OCI-LY3 (cell line): ENCODE data around the gene RPL29.

Source experiments
- H2AFZ ChIP-seq: fragments of 200-600, 300-600 bp; shearing (Covaris generic); 2 replicates; pipeline ENCODE4 v1.6.0; 2014; ENCODE audit warnings: antibody characterized with exemption, low read depth, low read length
- H3K27ac ChIP-seq: fragments of 200-600, 300-600 bp; sonication (generic); 2 replicates; pipeline ENCODE4 v1.5.1; 2014; ENCODE audit warnings: mild to moderate bottlenecking, low read length, moderate library complexity, mixed read lengths
- H3K27me3 ChIP-seq: fragments of 200-600, 300-600 bp; sonication (generic); 2 replicates; pipeline ENCODE4 v1.6.1; 2014; ENCODE audit warnings: low read depth, low read length, mixed read lengths
- H3K36me3 ChIP-seq: fragments of 200-600, 300-600 bp; sonication (generic); replicated peaks from 2 replicates; pipeline ENCODE3; 2014; ENCODE audit warnings: low read depth, low read length, mixed read lengths
- H3K4me1 ChIP-seq: fragments of 300-600, 200-600 bp; sonication (generic); 2 replicates; pipeline ENCODE4 v1.6.1; 2014; ENCODE audit warnings: low read length, mixed read lengths
- H3K4me2 ChIP-seq: fragments of 200-600, 300-600 bp; sonication (generic); 2 replicates; pipeline ENCODE4 v1.6.1; 2014; ENCODE audit warnings: low read length, mixed read lengths
- H3K4me3 ChIP-seq: fragments of 300-600, 200-600 bp; sonication (generic); 2 replicates; pipeline ENCODE4 v1.5.1; 2014; ENCODE audit warnings: antibody characterized with exemption, mild to moderate bottlenecking, low read length, moderate library complexity
- H3K79me2 ChIP-seq: fragments of 300-600, 200-600 bp; shearing (Covaris generic); 2 replicates; pipeline ENCODE4 v1.6.1; 2014; ENCODE audit warnings: mild to moderate bottlenecking, low read length, mixed read lengths
- H3K9ac ChIP-seq: fragments of 300-600, 200-600 bp; shearing (Covaris generic); 2 replicates; pipeline ENCODE4 v1.6.0; 2014; ENCODE audit warnings: mild to moderate bottlenecking, low read length, moderate library complexity
- H3K9me3 ChIP-seq: fragments of 200-600, 300-600 bp; shearing (Covaris generic); 2 replicates; pipeline ENCODE4 v1.6.1; 2014; ENCODE audit warnings: low read length, mixed read lengths; ENCODE audit not compliant: insufficient read depth
- H4K20me1 ChIP-seq: fragments of 200-600, 300-600 bp; sonication (generic); 2 replicates; pipeline ENCODE4 v1.6.1; 2016; ENCODE audit warnings: low read length, mixed read lengths; ENCODE audit not compliant: insufficient read depth
- CTCF ChIP-seq: fragments of 200-600, 300-600 bp; sonication (generic); IDR thresholded peaks from 2 replicates; pipeline ENCODE4 v1.5.1; 2014; ENCODE audit warnings: antibody characterized with exemption, low read length, low read depth
- EZH2phosphoT487 ChIP-seq: fragments of 200-600 bp; shearing (Covaris generic); IDR thresholded peaks from 2 replicates; pipeline ENCODE4 v1.6.1; 2018; ENCODE audit warnings: antibody characterized with exemption, mixed run types, low read depth

The RPL29 gene

GRCh38 chr3:52038227-52038626 lies 42.5 kb upstream of the RPL29 start:
- Histone ChIP-seq H3K4me1 (peaks cover 35% of the 10 kb centered on the region), H3K4me3 (no peak overlapping the region), H3K27me3 (peaks cover 41% of the 10 kb centered on the region), H4K20me1 (no peaks in the 10 kb centered on the region), H3K4me2 (no peak overlapping the region), H2AFZ (no peak overlapping the region), H3K27ac (no peak overlapping the region), H3K9me3 (no peaks in the 10 kb centered on the region), H3K36me3 (no peaks in the 10 kb centered on the region), H3K79me2 (no peaks in the 10 kb centered on the region), H3K9ac (no peak overlapping the region)
- TF ChIP-seq EZH2phosphoT487: no peak
- TF ChIP-seq CTCF: no peak

- Histone ChIP-seq H3K4me2 (peak overlapping the region; percentile 52), H3K79me2 (no peaks in the 10 kb centered on the region), H3K4me1 (peaks cover 35% of the 10 kb centered on the region), H3K9ac (no peak overlapping the region), H2AFZ (no peak overlapping the region), H3K27me3 (peaks cover 40% of the 10 kb centered on the region), H3K9me3 (no peaks in the 10 kb centered on the region), H4K20me1 (no peaks in the 10 kb centered on the region), H3K27ac (no peak overlapping the region), H3K36me3 (no peaks in the 10 kb centered on the region), H3K4me3 (no peak overlapping the region)
- TF ChIP-seq EZH2phosphoT487 (no peak), CTCF (no peak)
Measured at GRCh38 chr3:52037291-52037690, 41.6 kb upstream of the RPL29 start.

DNA sequence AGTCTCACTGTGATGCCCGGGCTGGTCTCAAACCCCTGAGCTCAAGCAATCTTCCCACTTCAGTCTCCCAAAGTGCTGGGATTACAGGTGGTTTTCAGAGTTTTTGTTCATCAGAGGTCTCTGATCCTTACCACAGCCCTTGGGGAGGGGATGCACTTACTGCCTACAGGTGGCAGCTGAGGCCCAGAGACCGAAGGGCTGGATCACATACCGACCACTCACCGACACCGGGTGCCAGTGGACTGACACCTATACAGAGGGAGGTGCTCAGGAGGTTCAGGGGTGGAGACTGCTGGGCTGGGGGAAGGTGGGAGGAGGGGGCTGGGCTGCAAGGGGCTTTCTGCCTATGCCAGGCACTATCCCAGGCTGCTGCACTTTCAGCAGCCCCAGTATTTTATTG lies 41.1 kb upstream of the RPL29 start:
- no peaks in the 10 kb centered on the region for H3K9me3 ChIP-seq
- H3K27ac ChIP-seq: no peak overlapping the region
- H3K9ac ChIP-seq: no peak overlapping the region
- H3K27me3 ChIP-seq: peaks cover 37% of the 10 kb centered on the region
- TF ChIP-seq EZH2phosphoT487 (no peak), CTCF (peak; percentile 39)
- H3K4me2 ChIP-seq: peak overlapping the region; percentile 52
- peaks cover 35% of the 10 kb centered on the region for H3K4me1 ChIP-seq
- no peaks in the 10 kb centered on the region for H4K20me1 ChIP-seq
- H3K36me3 ChIP-seq: no peaks in the 10 kb centered on the region
- no peak overlapping the region for H2AFZ ChIP-seq
- H3K79me2 ChIP-seq: no peaks in the 10 kb centered on the region
- H3K4me3 ChIP-seq: peak overlapping the region; percentile 6

- Histone ChIP-seq H3K79me2 (no peaks in the 10 kb centered on the region), H3K4me2 (peak overlapping the region; percentile 52), H3K4me1 (peaks cover 35% of the 10 kb centered on the region), H3K9me3 (no peaks in the 10 kb centered on the region), H4K20me1 (no peaks in the 10 kb centered on the region), H3K27me3 (peaks cover 31% of the 10 kb centered on the region), H3K27ac (no peak overlapping the region), H3K4me3 (peak overlapping the region; percentile 6), H3K36me3 (no peaks in the 10 kb centered on the region), H2AFZ (no peak overlapping the region), H3K9ac (peak overlapping the region; percentile 1; the same call in 1 of the 2 replicates)
- TF ChIP-seq EZH2phosphoT487: 0 out of 2 replicates have a peak, but pooled peaks have one; percentile 28
- TF ChIP-seq CTCF: no peak
Measured at GRCh38 chr3:52036222-52036694, 40.6 kb upstream of the RPL29 start.
